ENCODE data around the gene ITPR2.
A peak's percentile ranks its signal among the peaks of the same experiment; 100 is the strongest.

The ITPR2 gene

GRCh38 chr12:26846416-26846815, 13.4 kb upstream of the ITPR2 start:
- H3K4me1 ChIP-seq, result no peaks in the 10 kb centered on the region
- no peak overlapping the region for H3K4me3 ChIP-seq (ENCODE audit: low read depth, low read length)
- H3K36me3 ChIP-seq, result no peaks in the 10 kb centered on the region
- H3K27me3 ChIP-seq, result no peaks in the 10 kb centered on the region
- no peak for TF ChIP-seq CTCF (IDR thresholded peaks at IDR 0.05; ENCODE audit: low read depth, low read length)
- no peak for DNase-seq
- H3K9me3 ChIP-seq, result no peaks in the 10 kb centered on the region

- TF ChIP-seq CTCF (IDR thresholded peaks at IDR 0.05; ENCODE audit: low read depth, low read length), result no peak
- H3K4me1 ChIP-seq, result no peaks in the 10 kb centered on the region
- no peaks in the 10 kb centered on the region for H3K36me3 ChIP-seq
- no peak for DNase-seq
- H3K27me3 ChIP-seq, result no peaks in the 10 kb centered on the region
- H3K4me3 ChIP-seq (ENCODE audit: low read depth, low read length), result 0 out of 2 replicates have a peak overlapping the region, but pooled peaks have one; percentile 10
- no peaks in the 10 kb centered on the region for H3K9me3 ChIP-seq
These were observed 13.0 kb upstream of the ITPR2 start for GRCh38 chr12:26845984-26846383.

GRCh38 chr12:26845057-26845666, 12.2 kb upstream of the ITPR2 start:
- peak; percentile 73 for DNase-seq
- peak; percentile 79 for TF ChIP-seq CTCF (IDR thresholded peaks at IDR 0.05; ENCODE audit: low read depth, low read length)
- Histone ChIP-seq H3K4me3 (ENCODE audit: low read depth, low read length) (no peak overlapping the region), H3K36me3 (no peaks in the 10 kb centered on the region), H3K9me3 (no peaks in the 10 kb centered on the region), H3K27me3 (no peaks in the 10 kb centered on the region), H3K4me1 (no peaks in the 10 kb centered on the region)

- DNase-seq, result no peak
- no peak for TF ChIP-seq CTCF (IDR thresholded peaks at IDR 0.05; ENCODE audit: low read depth, low read length)
- Histone ChIP-seq H3K27me3 (no peaks in the 10 kb centered on the region), H3K4me3 (ENCODE audit: low read depth, low read length) (no peak overlapping the region), H3K36me3 (no peaks in the 10 kb centered on the region), H3K4me1 (no peaks in the 10 kb centered on the region), H3K9me3 (no peaks in the 10 kb centered on the region; the same call in 1 of the 2 replicates)
These were observed 10.3 kb upstream of the ITPR2 start for GRCh38 chr12:26843311-26843710.

- no peak for TF ChIP-seq CTCF (IDR thresholded peaks at IDR 0.05; ENCODE audit: low read depth, low read length)
- H3K27me3 ChIP-seq, result no peaks in the 10 kb centered on the region
- no peak overlapping the region for H3K4me3 ChIP-seq (ENCODE audit: low read depth, low read length)
- no peaks in the 10 kb centered on the region; the same call in 1 of the 2 replicates for H3K9me3 ChIP-seq
- no peaks in the 10 kb centered on the region for H3K36me3 ChIP-seq
- no peaks in the 10 kb centered on the region for H3K4me1 ChIP-seq
- DNase-seq, result no peak
These were observed 8.1 kb upstream of the ITPR2 start for GRCh38 chr12:26841085-26841484.

GRCh38 chr12:26839512-26839911, 6.5 kb upstream of the ITPR2 start:
- Histone ChIP-seq H3K9me3 (no peaks in the 10 kb centered on the region; the same call in 1 of the 2 replicates), H3K36me3 (no peaks in the 10 kb centered on the region), H3K4me1 (no peaks in the 10 kb centered on the region), H3K4me3 (ENCODE audit: low read depth, low read length) (no peak overlapping the region), H3K27me3 (no peaks in the 10 kb centered on the region)
- no peak for TF ChIP-seq CTCF (IDR thresholded peaks at IDR 0.05; ENCODE audit: low read depth, low read length)
- DNase-seq, result no peak
